Activated gamma-delta T cell treated with Interleukin-2 at 50 U/mL for 16 hours (primary cell): ENCODE results near the gene TMEM250.
"Not testable (repeated sequence)": the region's sequence is repeated elsewhere in the genome, so short reads cannot be mapped to it uniquely, and the experiment has no call there.

ENCODE experiments used
- DNase-seq: peaks from one replicate; pipeline ENCODE4 v3.0.0-alpha.2; 2020

TMEM250 gene

DNA sequence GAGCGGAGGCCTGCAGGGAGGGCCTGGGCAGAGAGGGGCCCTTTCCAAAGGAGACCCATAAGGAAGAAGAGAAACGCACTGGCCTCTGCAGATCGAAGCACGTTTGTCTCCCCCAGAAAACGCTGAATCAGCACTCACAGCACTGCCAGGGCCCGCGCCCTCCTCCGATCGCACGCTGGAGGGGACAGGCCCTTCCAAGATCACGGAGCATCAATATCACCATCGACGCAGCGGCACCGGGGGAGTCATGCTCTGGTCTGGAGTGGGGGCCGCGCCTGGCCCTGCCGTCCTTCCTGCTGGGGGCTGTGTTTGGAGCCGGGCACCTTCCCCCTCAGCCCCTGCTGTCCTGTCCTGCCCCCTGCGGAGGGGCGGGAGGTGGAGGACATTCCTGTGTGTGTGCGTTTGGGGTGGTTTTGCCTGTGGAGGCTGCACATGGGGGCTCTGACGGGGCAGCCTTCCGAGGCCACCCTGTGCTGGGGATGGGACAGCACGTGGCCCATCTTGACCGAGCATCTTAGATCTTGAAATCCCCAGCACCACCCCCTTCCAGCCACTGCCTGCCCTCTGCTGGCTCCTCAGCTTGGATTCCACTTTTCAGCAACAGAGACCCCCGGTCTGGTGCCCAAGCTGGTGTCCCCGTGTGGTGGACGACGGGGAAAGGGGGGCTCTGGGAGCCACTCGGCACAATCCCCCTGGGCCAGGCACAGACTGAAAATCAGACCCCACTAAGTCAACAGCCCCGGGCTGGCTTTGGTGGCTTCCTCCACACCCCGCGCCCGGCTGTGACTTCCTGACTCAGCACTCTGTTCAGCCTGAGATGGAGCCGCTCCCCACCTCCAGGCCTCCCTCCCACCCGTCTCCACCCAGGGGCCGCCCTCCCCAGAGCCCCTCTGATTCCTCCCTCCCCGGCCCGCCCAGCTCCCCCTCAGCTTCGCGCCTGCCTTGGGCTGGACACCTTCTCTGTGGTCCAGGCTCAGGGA is 8.3 kb downstream of the TMEM250 start:
- no peak for DNase-seq

DNA sequence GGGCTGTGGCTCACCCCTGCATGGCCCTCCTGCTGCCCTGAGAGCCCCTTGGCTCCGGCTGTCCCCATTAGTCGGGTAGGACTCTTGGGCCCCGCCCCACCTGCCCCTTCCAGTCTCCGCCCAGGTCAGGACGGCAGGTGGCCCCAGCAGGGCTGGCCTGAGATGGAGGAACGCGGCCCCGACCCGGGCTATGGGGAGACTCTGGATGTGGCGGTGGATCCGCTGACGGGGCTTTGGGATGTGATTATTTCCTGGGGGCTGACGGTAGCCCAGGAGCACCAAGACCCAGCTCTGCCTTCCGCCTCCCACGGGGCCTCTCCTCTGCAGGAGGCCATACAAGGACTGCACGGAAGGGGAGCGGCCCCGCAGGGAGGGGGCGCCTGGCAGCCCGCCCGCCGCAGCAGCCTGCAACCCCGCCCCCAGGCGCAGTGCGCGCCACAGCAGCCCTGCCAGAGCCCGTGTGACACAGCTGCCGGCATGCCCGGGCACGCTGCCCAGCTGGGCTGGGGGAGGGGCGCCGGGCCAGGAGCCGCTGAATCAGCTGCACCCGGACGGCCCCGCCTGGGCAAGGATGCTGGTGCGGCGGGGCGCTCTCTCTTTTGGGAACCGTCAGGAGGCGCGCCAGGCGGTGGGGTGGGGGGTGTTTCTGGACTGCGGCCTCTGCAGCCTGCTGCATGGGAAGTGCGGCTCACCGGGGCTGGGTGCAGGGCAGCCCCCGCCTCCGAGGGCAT is 9.2 kb downstream of the TMEM250 start:
- DNase-seq, result peak; percentile 89

GRCh38 chr9:136108648-136109266 is 9.9 kb downstream of the TMEM250 start:
- no peak for DNase-seq

- DNase-seq, result no peak
Measured at GRCh38 chr9:136107953-136108647, 10.6 kb downstream of the TMEM250 start.

DNA sequence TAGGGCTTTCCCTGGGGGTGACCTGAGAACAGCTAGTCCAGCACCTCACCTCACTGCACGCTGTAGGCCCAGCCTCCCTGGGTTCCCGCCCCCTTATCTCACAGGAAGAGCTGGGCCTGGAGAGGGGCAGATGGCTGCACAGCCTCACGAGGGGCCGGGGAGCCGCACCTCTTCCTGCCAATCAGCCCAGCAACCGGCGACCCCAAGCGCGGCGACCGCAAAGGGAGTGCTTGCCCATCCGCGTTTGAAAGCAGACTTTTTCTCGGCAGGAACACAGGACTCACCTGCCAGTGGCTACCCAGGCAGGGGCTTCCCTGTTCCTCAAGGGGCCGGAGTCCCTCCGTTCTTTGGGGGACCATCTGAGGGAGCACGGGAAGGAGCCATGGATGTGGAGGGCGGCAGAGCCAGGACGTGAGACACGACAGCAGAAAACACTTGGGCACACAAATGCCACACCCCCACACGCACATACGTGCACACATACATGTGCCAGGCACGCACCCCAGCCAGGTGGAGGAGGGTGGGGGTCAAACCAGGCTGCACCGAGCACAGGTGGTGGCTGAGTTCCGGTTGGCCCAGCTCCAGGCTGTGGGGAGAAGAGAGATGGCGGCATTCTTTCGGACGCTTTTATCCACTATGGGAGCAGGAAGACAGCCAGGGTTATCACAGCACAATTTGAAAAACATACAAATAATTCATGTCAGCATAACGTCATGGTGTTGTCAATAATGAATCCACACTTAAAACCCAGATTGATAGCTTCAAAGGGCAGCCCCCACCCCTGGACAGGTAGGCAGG is 11.3 kb downstream of the TMEM250 start:
- peak; percentile 61 for DNase-seq

GRCh38 chr9:136105398-136106135 is 13.1 kb downstream of the TMEM250 start:
- no peak for DNase-seq

- DNase-seq, result no peak
Measured at GRCh38 chr9:136104916-136105315, 13.8 kb downstream of the TMEM250 start.

GRCh38 chr9:136104488-136104800 is 14.2 kb downstream of the TMEM250 start:
- no peak for DNase-seq

DNA sequence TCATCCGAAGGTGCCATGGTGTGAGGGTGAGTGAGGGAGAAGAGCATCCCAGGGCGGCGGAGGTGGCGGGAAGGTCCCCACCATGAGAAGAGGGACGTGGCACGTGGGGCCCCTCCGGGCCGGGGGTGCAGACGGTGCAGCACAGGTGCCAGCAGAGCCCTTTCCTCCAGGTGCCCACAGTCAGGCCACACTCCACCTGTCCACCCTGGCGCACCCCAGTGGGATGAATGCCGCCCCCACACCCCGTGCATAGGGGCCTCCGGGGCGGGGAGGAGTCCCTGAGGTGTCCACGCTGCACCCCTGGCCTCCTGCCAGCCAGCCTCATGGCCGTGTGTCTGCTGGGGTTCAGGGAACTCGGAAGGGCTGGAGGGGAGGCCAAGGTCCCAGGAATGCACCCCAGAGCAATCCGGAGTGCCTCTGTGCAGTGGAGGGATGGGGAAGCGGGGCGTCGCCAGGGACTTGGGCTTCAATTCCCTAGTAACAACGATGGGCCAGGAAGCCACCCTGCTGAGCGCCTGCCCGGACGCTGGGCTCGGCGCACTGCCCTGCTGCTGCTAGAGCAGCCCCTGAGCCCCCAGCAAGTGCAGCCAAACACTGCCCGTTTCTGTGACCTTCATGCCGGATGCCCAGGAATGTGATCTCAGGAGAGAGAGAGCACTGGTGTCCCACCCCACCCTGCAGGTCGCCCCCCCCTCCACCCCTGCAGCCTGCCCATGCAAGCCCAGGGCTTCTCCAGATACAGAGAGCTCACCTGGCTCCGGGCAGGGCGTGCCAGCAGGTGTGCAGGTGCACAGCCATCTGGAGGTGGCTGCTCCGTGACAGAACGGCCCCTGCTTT is 14.8 kb downstream of the TMEM250 start:
- no peak for DNase-seq

DNA sequence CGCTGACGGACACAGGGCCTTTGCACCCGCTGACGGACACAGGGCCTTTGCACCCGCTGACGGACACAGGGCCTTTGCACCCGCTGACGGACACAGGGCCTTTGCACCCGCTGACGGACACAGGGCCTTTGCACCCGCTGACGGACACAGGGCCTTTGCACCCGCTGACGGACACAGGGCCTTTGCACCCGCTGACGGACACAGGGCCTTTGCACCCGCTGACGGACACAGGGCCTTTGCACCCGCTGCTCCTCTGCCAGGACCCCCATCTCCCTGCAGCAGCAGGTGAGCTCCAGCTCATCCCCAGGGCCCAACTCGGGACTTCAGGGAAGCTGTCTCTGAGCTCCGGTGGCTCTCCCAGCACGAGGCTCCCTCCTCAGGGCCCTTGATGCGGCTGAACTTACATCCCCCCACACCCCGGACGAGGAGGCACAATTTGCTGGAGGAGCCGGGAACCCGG is 17.0 kb downstream of the TMEM250 start:
- not testable (repeated sequence) for DNase-seq

- no peak for DNase-seq
Measured at GRCh38 chr9:136100700-136101614, 17.7 kb downstream of the TMEM250 start.

GRCh38 chr9:136099542-136099941 is 19.1 kb downstream of the TMEM250 start:
- DNase-seq, result no peak

DNA sequence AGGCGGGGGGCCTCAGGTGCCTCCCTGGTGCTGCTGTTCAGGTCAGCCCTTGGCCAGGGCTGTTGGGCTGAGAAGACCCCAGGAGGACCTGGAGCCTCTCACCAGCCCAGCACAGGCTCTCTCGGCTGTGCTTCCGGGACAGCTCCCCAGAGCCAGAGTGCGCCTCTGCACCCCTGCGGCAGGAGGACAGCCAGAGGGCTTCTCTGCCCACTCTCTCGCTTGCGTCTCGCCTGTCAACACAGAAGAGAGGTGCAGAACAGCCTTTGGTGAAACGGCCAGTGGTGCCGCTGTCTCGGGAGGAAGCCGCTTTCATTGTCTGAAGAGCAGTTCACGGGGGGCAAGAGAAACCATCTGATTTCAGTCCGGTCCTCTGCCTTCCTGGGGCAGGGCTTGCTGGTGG is 19.8 kb downstream of the TMEM250 start:
- DNase-seq, result no peak

- DNase-seq, result no peak
Measured at GRCh38 chr9:136098210-136098609, 20.5 kb downstream of the TMEM250 start.

- DNase-seq, result no peak
Measured at GRCh38 chr9:136096505-136097001, 22.1 kb downstream of the TMEM250 start.

- no peak for DNase-seq
Measured at GRCh38 chr9:136095070-136096058, 23.3 kb downstream of the TMEM250 start, which contains the start of gene NACC2. TSS of gene NACC2 (minus strand) at chr9:136095289. CDS start at chr9:136050521, 44,768 bp downstream.
